Activated T-helper 1 cell treated with anti-CD3 and anti-CD28 coated beads, Interleukin-2, amount 50 U/mL, for 16 hours (primary cell): ENCODE data around the gene USP44.
A peak's percentile ranks its signal among the peaks of the same experiment; 100 is the strongest.

ENCODE experiments used
- DNase-seq, 2 donors: peaks; one replicate each; pipeline ENCODE4 v3.0.0-alpha.2; 2020; ENCODE audit warnings: low read depth in 1 of 2, low spot score in 1 of 2

USP44 gene

DNA sequence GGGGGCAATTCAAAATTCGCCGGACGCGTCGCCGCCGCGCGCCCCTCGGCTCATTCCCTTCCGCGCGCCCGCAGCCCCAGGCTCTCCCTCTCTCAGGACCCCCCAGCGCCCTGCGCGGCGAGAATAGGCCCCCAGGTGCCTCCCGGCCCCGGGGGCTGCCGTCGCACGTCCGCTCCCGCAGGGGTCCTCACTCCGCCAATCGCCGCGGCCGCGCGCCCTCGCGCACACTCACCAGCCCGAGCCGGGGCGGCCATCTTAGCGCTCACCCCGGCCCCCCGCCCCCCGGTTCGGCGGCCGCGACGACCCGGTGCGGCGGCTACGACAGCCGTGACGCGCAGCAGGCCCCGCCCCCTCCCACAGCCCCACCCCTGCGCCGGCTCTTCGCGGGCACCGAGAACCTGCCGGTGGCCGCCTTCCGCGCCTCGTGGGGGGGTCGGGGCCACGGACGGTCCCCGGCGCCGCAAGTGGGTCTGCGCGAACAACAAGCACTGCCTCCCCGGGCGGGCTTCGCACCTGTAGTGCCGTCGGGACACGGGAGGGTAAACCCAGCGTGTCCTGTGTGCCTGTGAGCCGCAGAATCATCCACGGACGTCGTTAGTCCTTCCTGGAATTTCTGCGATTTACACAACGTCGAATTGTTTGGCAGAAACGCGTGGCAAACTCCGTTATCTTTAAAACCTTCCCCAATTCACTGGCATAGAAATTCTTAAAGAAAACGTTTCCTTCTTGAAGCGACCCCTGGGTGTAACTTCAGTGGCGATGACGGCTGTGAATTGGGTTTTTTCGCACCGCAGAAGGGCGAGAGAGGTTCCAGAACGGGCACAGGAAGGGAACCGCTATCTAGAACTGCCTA lies 2.5 kb downstream of the USP44 start:
- peak; percentile 44 to 59 for DNase-seq

DNA sequence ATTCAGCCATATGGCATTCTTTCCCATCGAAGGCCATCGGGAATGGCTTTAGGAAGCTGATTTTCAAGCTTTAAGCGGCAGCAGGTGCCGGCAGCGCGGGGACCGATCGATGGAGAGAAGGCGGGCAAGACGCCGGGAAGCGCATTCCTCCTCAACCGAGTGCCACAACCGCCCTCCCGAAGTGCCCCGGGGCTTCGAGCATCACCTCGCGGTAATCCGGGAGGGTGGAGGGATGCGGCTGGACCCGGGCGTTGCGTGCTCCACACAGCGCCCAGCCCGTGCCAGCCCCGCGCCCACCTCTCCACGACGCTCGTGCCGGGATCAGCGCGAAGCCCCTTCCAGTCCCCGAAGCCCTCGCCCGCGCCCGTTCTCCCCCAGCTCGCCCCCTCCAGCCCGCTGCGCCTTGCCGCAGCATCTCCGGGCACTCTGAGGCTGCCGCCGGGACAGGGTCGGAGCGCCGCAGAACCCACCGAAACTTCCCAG lies 3.2 kb downstream of the USP44 start:
- peak in 1 of 2 donors; percentile 2 for DNase-seq

DNA sequence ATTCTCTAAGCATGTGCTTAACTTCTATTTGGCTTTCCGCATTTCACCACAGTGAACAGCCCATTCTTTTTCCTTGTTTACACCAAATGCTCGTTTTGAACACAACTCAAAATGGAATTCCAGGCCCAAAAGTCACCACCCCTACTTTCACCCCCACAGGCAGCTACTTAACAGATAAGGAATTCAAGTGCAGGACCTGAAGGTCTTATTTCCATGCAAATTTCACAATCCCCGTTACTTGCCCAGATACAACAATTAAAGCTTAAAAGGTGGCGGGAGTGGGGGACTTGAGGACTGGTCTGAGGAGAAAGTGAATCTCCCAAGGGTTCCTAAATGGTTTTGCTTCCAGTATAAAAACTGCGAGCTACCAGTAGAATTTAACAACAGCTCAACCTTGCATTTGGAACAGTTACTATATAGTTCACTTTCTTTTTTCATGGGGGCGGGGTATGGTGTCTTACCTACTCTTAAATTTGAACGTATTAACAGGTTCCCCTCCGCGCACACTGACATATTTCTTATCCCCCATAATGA lies 3.7 kb downstream of the USP44 start:
- DNase-seq = no peak

DNA sequence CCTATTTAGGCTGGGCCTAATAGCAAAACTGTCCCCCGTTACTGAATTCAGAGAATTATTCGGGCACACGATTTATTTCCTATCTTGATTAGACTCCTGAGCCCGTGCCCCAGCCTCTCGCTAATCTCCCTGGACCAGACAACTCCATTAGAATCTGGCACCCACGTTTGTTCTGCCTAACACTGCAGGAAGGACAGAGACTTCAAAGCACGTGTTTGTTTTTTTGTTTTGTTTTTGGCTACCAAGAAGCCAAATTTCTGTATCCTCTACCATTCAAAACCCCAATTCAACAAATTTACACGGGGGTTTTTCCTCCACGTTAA lies 4.8 kb downstream of the USP44 start:
- DNase-seq = no peak

DNA sequence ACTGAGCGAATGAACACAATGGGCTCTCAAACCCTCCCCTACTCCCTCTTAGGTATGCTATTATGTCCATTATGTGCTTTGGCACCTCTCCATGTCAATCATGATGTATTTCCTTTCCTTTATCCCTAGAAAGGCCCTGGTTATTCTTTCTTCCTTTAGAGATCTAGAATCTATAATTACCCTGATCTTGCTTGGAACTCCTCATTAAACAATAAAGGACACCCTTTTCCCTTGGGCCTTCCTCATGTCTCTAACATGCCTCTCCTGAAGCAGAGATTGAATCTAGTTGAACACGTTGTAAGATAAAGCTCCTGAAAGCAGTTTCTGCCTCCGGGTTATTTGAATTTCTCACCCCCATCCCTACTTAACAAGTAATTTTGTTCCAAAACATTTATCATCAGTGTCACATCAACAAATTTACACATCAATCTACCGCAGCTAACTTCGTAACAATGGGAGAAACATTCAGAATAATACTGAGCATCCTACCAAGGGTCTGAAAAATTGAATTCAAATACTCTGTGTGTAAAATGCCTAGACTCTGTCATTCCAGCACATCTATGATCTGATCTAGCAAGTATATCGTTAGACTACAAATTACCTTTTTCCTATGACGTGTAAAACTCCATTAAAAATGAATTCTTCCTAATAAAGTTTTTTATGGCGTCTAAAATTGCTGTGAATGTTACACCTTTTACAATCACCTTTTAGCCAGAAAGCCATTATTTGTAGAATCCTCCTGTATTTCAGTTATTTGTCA lies 5.4 kb downstream of the USP44 start:
- no peak for DNase-seq

DNA sequence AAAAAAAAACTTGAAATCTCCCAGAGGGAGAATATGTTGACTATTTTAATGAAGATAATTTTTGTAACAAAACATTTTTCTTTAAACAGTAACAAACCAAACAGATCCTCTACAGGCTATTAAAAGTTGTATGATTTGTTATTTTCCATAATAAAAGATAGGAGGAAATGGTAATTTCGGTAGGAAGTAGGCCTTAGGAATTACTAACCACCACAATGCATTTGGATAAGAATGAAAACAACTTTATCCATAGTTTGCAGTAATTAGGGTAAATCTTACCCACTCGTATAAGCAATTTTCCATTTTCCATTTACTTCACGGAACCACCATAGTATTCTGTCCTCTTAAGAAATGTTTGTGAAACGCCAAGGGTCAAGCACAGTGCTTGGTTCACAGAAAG lies 6.0 kb downstream of the USP44 start:
- DNase-seq = no peak

DNA sequence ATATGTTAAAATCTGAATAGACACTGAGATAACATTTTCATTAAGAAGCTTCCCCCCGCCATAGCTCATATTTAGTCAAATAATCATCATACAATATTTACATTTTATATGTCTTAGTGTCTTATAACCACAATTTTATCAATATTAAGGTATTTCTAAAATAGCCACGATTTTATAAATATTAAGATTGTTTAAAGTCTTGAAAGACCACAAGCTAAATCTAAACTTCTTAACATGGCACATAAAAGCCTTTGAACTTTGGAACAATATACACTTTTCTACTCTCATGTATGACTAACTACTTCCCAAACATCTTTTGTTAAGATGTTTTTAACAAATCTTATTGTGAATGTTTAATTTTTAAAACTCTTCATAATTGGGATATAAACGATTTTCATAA lies 6.5 kb downstream of the USP44 start:
- no peak for DNase-seq

DNA sequence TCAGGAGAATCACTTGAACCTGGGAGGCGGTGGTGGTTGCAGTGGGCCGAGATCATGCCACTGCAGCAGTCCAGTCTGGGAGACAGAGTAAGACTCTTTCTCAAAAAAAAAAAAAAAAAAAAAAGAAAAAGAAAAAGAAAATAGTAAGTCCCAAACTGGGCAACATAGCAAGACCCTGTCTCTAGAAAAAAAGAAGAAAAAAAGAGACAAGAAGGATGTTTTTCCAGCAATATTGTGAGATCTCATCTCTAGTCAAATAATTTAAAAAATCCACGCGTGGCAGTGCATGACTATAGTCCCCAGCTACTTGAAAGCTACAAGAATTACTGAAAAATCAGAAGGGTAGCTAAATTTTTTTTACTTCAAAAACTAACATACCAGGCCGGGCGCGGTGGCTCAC lies 8.0 kb downstream of the USP44 start:
- no peak for DNase-seq

DNA sequence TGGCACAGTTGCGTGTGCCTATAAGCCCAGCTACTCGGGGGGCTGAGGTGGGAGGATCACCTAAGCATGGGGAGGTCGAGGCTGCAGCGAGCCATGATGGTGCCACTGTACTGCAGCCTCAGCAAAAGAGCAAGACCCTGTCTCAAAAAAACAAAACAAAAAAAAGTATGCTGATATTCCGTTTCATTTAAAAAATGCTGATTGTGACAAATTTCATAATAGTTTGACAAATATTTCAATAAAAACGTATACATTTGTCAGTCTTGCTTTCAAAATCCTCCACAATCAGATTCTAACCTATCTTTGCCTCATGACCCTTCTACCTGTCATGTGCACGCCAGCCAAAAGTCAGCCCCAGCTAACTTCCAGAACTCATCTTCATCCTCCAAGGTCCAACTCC lies 9.8 kb downstream of the USP44 start:
- DNase-seq = no peak

DNA sequence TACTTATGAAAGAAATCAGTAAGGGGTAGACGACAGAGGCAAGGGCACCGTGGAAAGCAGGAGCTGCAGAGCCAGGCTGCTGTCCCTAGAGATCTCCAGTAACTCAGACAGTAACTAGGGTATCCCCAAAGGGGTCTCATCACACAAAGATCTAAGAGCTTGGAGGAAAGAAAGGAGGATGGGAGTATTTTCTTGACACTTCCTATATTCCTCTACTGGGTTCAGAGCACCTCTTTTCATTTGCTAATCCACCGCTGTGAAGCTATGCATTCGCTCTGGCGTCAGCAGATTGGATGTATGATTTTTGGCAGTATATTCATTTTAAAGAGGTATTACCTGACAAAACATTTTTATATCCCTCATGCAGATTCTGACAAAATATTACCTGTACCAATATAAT lies 12.6 kb downstream of the USP44 start:
- no peak for DNase-seq

DNA sequence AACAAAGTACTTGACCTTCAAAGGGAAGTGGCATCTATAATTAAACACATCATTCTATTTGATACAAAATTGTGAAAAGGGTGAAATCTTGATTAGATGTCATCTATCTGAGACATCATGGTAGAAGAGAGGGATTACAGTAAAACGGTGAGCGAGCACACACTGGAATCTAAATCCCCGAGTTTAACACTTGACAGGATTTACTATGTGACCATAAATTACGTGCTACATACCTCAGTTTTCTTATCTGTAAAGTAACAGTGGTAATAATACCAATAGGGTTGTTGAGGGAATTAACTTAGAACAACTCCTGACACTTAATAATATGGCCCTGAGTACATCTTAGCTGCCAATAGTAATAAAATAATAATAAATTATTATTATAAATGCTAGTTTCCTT lies 13.3 kb downstream of the USP44 start:
- DNase-seq = no peak

DNA sequence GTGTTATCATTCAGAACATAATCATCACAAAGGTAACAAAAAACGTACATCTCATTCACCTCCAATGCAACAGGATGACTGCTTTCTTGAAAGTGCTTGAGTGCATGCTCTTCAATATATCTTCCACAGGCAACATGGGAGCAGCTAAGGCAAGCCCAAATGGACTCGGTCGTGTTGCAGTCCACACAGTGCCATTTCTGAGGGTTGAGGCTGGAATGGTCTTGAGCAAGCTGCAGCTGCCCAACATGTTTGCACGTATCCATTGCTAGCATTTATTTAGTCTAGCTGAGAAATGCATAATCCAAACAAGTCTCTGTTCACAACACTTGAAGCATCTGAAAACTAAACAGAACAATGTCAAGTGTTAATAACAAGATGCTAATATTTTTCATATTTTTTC lies 17.3 kb downstream of the USP44 start:
- no peak for DNase-seq

DNA sequence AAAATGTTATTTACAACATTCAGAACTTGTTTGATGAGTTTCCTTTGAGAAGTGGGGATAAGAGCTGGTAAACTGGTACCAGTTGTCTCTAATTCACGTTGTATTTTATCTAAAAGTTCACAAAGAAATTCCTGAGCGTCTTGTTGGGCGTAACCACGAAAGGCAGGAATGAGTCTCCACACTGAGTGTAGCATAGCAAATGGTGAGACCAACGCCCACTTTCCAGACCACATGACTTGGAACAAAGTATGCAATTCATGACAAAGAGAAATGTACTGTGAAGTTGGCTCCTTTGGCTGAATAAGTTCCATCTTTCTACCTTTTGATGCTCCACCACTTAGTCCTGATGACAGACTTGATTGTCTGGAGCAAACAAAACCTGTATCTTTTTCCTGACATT lies 18.4 kb downstream of the USP44 start:
- no peak for DNase-seq

DNA sequence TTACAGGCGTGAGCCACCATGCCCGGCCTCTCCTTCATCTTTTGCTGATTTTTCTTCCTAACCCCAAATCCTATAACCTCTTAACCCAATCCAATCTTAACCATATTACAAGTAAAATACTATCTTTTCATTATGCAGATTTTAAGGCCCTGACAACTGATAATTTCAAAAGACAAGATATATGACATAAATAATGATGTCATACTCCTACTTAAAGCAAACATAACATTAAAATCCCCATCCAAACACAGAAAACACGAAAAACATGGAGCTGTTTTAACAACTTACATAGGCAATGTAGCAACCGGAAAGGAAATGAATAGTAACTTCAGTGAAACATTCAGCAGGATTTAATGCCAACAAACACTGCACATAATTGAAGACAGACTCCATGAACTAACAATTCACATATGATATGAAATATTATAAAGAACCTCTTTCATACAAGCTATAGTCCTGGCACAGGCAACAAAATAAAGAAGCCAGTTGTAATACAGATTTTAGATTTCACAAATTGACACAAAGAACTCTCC lies 21.5 kb downstream of the USP44 start:
- no peak for DNase-seq

DNA sequence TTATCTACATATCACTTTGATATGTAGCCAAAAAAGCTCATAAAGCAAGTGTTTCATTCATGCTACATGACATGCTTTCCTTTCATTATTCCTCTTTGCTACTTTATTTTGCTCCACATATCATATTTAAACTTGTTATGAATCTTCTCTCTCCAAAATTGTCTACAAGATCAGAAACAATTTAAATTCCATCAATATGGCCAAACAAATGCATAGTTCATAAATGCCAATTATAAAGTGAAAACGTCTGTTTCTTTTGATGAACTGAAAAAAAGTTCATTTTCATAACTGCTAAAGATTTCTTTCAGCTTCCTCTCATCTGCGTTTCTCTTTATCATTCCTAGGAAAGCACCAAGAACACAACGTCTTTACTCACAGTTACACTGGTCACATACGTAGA lies 22.8 kb downstream of the USP44 start:
- DNase-seq = no peak

DNA sequence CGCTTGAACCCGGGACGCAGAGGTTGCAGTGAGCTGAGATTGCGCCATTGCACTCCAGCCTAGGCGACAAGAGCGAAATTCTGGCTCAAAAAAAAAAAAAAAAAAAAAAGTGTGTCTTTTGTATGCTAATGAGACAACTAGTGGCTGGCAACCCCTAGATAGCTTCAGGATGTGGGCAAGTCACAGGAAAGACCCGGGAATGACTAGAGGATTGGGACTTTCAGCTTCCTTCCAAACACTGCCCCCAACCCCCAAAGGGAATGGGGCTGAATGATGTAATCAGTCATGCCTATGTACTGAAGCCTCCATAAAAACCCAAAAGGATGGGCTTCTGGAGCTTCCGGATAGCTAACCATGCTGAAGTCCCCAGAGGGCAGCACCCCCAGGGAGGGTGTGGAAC lies 28.6 kb downstream of the USP44 start:
- DNase-seq = no peak

DNA sequence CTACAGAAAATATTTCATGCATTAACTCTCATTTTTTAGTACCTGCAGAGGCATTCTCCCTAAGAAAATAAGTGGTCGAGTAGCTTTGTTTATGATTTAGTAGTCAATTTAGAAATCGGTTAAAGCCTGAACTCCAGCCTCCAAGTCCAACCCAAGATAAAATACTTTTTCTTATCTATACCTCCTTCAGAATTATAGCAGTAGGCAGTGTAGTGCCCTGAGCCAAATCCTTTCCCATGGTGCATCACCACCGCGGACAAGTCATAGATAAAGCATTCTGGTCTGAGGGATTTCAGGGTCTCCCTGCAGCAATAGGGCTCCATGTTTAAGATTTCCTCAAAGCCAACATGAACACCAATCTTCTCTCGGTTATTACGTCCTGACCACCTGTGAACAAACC lies 30.5 kb downstream of the USP44 start:
- DNase-seq = no peak

DNA sequence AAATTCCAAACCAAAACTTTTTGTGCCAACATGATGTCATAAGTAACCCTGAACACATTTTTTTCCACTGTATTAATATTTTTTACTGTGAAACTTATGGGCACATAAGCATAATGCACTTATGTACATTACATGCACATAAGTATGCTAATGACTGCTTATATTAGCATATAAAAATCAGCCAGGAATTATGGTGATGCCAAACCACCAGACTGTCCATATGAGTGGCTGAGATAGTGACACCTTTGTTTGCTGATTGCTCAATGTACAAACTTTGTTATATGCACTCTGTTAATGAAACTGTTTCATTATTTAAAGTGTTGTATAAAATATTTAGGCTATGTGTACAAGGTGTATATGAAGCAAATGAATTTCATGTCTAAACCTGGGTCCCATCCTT lies 32.3 kb downstream of the USP44 start:
- no peak for DNase-seq

DNA sequence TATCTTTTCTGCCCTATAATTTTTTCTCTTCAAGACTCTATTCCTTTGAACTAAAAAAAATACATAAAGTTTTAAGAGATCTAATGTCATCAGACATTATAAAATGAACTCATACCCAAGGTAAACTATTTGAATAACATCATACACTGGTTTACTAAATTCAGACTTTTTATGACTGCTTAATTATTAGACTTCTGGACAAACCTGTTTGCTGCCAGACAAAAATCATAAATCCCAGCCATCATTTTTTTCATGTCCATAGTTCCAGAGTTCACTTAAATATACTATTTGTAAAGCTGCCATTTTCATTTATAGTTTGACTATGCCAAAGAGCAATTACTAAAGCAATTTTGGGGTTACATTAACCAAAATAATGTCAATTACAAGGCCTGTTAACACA lies 34.0 kb downstream of the USP44 start:
- DNase-seq = no peak

DNA sequence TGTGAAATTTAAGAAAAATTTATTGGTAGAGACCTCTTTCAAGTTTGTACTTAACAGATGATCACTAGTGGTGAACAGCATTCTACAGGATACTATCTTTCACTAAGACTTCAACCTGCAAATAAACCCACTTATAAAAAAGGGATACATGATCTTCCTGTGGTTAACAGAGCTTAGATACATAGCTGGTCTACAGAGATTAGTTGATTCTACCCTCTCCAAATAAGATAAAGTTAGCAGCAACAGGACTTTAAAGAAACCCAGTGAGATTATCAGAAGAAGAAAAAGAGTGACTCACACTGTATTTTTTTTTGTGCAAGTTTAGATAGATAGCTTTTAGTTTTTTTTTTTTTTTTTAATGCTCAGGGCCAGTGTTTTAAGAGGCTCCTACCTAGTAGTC lies 34.5 kb downstream of the USP44 start:
- no peak for DNase-seq

DNA sequence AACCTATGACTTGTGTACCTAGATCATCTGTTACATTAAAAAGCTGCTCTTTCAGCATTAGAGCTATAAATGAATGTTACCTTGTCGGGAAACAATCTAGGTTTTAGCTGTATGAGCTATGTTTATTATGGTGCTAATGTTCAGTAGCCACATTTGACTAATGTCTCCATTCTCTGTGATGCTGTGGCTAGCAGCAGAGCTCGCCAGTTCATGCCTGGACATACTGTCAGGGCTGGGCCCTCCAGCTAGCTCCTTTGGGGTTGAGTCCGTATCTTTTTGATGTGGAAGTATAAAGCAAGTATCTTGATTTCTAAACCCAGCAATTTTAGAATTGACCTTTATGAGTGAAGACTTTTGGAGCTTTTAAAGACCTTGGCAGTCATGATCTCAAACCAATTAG lies 36.1 kb downstream of the USP44 start:
- no peak for DNase-seq

DNA sequence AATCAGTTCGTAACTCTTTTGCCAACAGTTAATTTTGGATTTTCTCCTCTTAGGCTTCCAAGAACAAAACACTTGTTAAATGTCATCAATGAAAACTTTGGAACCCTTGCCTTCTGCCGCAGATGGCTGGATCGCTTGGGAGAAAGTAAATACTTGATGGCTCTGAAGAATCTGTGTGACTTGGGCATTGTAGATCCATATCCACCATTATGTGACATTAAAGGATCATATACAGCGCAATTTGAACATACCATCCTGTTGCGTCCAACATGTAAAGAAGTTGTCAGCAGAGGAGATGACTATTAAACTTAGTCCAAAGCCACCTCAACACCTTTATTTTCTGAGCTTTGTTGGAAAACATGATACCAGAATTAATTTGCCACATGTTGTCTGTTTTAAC lies 37.7 kb downstream of the USP44 start:
- DNase-seq = no peak
